Trophoblast cell (in vitro differentiated cells and primary cell): ENCODE data around the gene TUT7.

ENCODE experiments used
- DNase-seq, 2 donors: peaks; one replicate each; pipeline ENCODE4 v3.0.0-alpha.2; 2016
- H2AFZ ChIP-seq: 2 replicates; pipeline ENCODE4 v1.6.1; 2013; ENCODE audit warnings: low read length, moderate library complexity, mild to moderate bottlenecking; ENCODE audit not compliant: insufficient read depth, poor library complexity
- H2AK5ac ChIP-seq: 2 replicates; pipeline ENCODE4 v1.6.1; 2013; ENCODE audit warnings: mild to moderate bottlenecking, low read length
- H2BK120ac ChIP-seq: 2 replicates; pipeline ENCODE4 v1.6.1; 2013; ENCODE audit warnings: low read length, mild to moderate bottlenecking, moderate library complexity; ENCODE audit not compliant: insufficient read depth, poor library complexity
- H2BK12ac ChIP-seq: 2 replicates; pipeline ENCODE4 v1.6.1; 2013; ENCODE audit warnings: mild to moderate bottlenecking, low read length, moderate library complexity
- H2BK5ac ChIP-seq: 2 replicates; pipeline ENCODE4 v1.6.1; 2013; ENCODE audit warnings: low read length, low read depth, moderate library complexity, mild to moderate bottlenecking; ENCODE audit not compliant: poor library complexity
- H3K14ac ChIP-seq: 2 replicates; pipeline ENCODE4 v1.6.1; 2013; ENCODE audit warnings: mild to moderate bottlenecking, low read length
- H3K18ac ChIP-seq: 2 replicates; pipeline ENCODE4 v1.6.1; 2013; ENCODE audit warnings: mild to moderate bottlenecking, low read length
- H3K23ac ChIP-seq: 2 replicates; pipeline ENCODE4 v1.6.1; 2013; ENCODE audit warnings: low read length
- H3K27ac ChIP-seq: 2 replicates; pipeline ENCODE4 v1.5.1; 2013; ENCODE audit warnings: low read depth, mild to moderate bottlenecking, inconsistent platforms, low read length, moderate library complexity
- H3K27me3 ChIP-seq: 2 replicates; pipeline ENCODE4 v1.6.1; 2013; ENCODE audit warnings: inconsistent platforms, mild to moderate bottlenecking, low read length, moderate library complexity; ENCODE audit not compliant: insufficient read depth
- H3K36me3 ChIP-seq, 2 experiments: 1 replicate in 1 of 2; 2 replicates in 1 of 2; pipeline ENCODE4 v1.6.1; 2013; ENCODE audit warnings: low read length in 2 of 2, mild to moderate bottlenecking in 2 of 2, moderate library complexity in 1 of 2; ENCODE audit not compliant: insufficient read depth in 2 of 2, control insufficient read depth in 1 of 2
- H3K4ac ChIP-seq: 2 replicates; pipeline ENCODE4 v1.6.1; 2013; ENCODE audit warnings: low read depth, mild to moderate bottlenecking, low read length, moderate library complexity
- H3K4me1 ChIP-seq, 2 experiments: 1 replicate in 1 of 2; 2 replicates in 1 of 2; pipeline ENCODE4 v1.6.1; 2013; ENCODE audit warnings: low read length in 2 of 2, mild to moderate bottlenecking in 2 of 2, moderate library complexity in 1 of 2; ENCODE audit not compliant: insufficient read depth in 2 of 2, control insufficient read depth in 1 of 2
- H3K4me2 ChIP-seq: 2 replicates; pipeline ENCODE4 v1.6.1; 2013; ENCODE audit warnings: inconsistent platforms, mild to moderate bottlenecking, low read length, moderate library complexity
- H3K4me3 ChIP-seq: 2 replicates; pipeline ENCODE4 v1.5.1; 2013; ENCODE audit warnings: mild to moderate bottlenecking, low read depth, low read length, inconsistent platforms
- H3K79me1 ChIP-seq: one replicate; pipeline ENCODE4 v1.6.1; 2013; ENCODE audit warnings: low read length
- H3K79me2 ChIP-seq: 2 replicates; pipeline ENCODE4 v1.6.1; 2013; ENCODE audit warnings: low read length, mild to moderate bottlenecking; ENCODE audit not compliant: control insufficient read depth, insufficient read depth, poor library complexity
- H3K9ac ChIP-seq: 2 replicates; pipeline ENCODE4 v1.6.1; 2013; ENCODE audit warnings: mild to moderate bottlenecking, low read length
- H3K9me3 ChIP-seq: 2 replicates; pipeline ENCODE4 v1.6.1; 2013; ENCODE audit warnings: low read depth, mild to moderate bottlenecking, control low read depth, inconsistent platforms, low read length; ENCODE audit not compliant: insufficient read depth
- H4K12ac ChIP-seq: 2 replicates; pipeline ENCODE4 v1.6.1; 2013; ENCODE audit warnings: low read depth, mild to moderate bottlenecking, low read length, moderate library complexity
- H4K8ac ChIP-seq: 2 replicates; pipeline ENCODE4 v1.6.1; 2013; ENCODE audit warnings: low read depth, mild to moderate bottlenecking, low read length, moderate library complexity
- H4K91ac ChIP-seq: one replicate; pipeline ENCODE4 v1.6.1; 2013; ENCODE audit warnings: low read depth, mild to moderate bottlenecking, low read length, moderate library complexity
- WGBS: extraction: QIAGEN DNeasy Blood & Tissue Kit; methylation state at CpG from one replicate; pipeline ENCODE4 v1.1.7; 2013; ENCODE audit warnings: missing lambda C conversion rate; ENCODE audit not compliant: insufficient read length, insufficient coverage; ENCODE audit errors: extremely low coverage; 5-methylcytosine and 5-hydroxymethylcytosine counted together

The TUT7 gene

GRCh38 chr9:86324901-86325300 lies 29.3 kb downstream of the TUT7 start:
- no peak overlapping the region for H3K14ac ChIP-seq
- H3K9ac ChIP-seq, result no peak overlapping the region
- no peak overlapping the region for H3K4me2 ChIP-seq
- H2BK120ac ChIP-seq, result no peak overlapping the region
- WGBS, result no CpG with 5 or more reads among the region's 1 CpG
- H3K4ac ChIP-seq, result no peak overlapping the region
- no peaks in the 10 kb centered on the region for H3K79me2 ChIP-seq
- DNase-seq, result no peak
- no peak overlapping the region for H3K23ac ChIP-seq
- no peak overlapping the region for H4K91ac ChIP-seq
- no peak overlapping the region for H3K27ac ChIP-seq
- H3K4me1 ChIP-seq, result no peaks in the 10 kb centered on the region
- H3K79me1 ChIP-seq, result no peaks in the 10 kb centered on the region
- H2BK5ac ChIP-seq, result no peak overlapping the region
- no peak overlapping the region for H2AFZ ChIP-seq
- H4K8ac ChIP-seq, result no peak overlapping the region
- no peak overlapping the region for H4K12ac ChIP-seq
- no peaks in the 10 kb centered on the region for H3K27me3 ChIP-seq
- peaks cover 19 to 35% of the 10 kb centered on the region in 2 experiments for H3K36me3 ChIP-seq
- H3K4me3 ChIP-seq, result no peak overlapping the region
- no peaks in the 10 kb centered on the region for H3K9me3 ChIP-seq
- H3K18ac ChIP-seq, result no peak overlapping the region
- no peak overlapping the region for H2BK12ac ChIP-seq
- no peak overlapping the region for H2AK5ac ChIP-seq

GRCh38 chr9:86324308-86324707 lies 29.9 kb downstream of the TUT7 start:
- Histone ChIP-seq H2AK5ac (no peak overlapping the region), H3K79me2 (no peaks in the 10 kb centered on the region), H3K27me3 (no peaks in the 10 kb centered on the region), H4K8ac (no peak overlapping the region), H4K12ac (no peak overlapping the region), H3K23ac (no peak overlapping the region), H3K4me2 (no peak overlapping the region), H3K4ac (no peak overlapping the region), H3K4me3 (no peak overlapping the region), H3K18ac (no peak overlapping the region), H2BK120ac (no peak overlapping the region), H3K79me1 (no peaks in the 10 kb centered on the region), H3K27ac (no peak overlapping the region), H3K4me1 (no peaks in the 10 kb centered on the region), H3K9ac (no peak overlapping the region), H3K14ac (no peak overlapping the region), H3K9me3 (no peaks in the 10 kb centered on the region), H2BK5ac (no peak overlapping the region), H3K36me3 (peaks cover 19 to 36% of the 10 kb centered on the region in 2 experiments), H2BK12ac (no peak overlapping the region), H4K91ac (no peak overlapping the region), H2AFZ (no peak overlapping the region)
- WGBS, result no CpG with 5 or more reads among the region's 2 CpGs
- no peak for DNase-seq

- Histone ChIP-seq H2BK120ac (no peak overlapping the region), H2AK5ac (no peak overlapping the region), H3K36me3 (peaks cover 16 to 42% of the 10 kb centered on the region in 2 experiments), H3K18ac (no peak overlapping the region), H3K4me2 (no peak overlapping the region), H3K23ac (no peak overlapping the region), H4K91ac (no peak overlapping the region), H3K14ac (no peak overlapping the region), H2BK5ac (no peak overlapping the region), H3K27me3 (no peaks in the 10 kb centered on the region), H3K4me3 (no peak overlapping the region), H4K8ac (no peak overlapping the region), H3K9me3 (no peaks in the 10 kb centered on the region), H4K12ac (no peak overlapping the region), H3K4ac (no peak overlapping the region), H2BK12ac (no peak overlapping the region), H3K4me1 (no peaks in the 10 kb centered on the region), H3K9ac (no peak overlapping the region), H2AFZ (no peak overlapping the region), H3K79me2 (no peaks in the 10 kb centered on the region), H3K27ac (no peak overlapping the region), H3K79me1 (no peaks in the 10 kb centered on the region)
- DNase-seq, result no peak
- WGBS, result no CpG with 5 or more reads among the region's 8 CpGs
Measured at GRCh38 chr9:86322973-86323644, 31.1 kb downstream of the TUT7 start.

- H2BK12ac ChIP-seq, result no peak overlapping the region
- peak; percentile 75 to 80 for DNase-seq
- no peak overlapping the region for H4K91ac ChIP-seq
- no peak overlapping the region for H3K23ac ChIP-seq
- no peak overlapping the region for H3K9ac ChIP-seq
- H4K8ac ChIP-seq, result no peak overlapping the region
- H3K79me1 ChIP-seq, result no peaks in the 10 kb centered on the region
- no peaks in the 10 kb centered on the region for H3K79me2 ChIP-seq
- H3K27me3 ChIP-seq, result no peaks in the 10 kb centered on the region
- no peak overlapping the region for H2AFZ ChIP-seq
- peaks cover 14 to 39% of the 10 kb centered on the region in 2 experiments for H3K36me3 ChIP-seq
- no peaks in the 10 kb centered on the region for H3K4me1 ChIP-seq
- H4K12ac ChIP-seq, result no peak overlapping the region
- no peak overlapping the region for H3K18ac ChIP-seq
- no peak overlapping the region for H2AK5ac ChIP-seq
- no peak overlapping the region for H3K27ac ChIP-seq
- H3K4me3 ChIP-seq, result no peak overlapping the region
- no CpG with 5 or more reads among the region's 5 CpGs for WGBS
- no peak overlapping the region for H3K4me2 ChIP-seq
- no peak overlapping the region for H3K4ac ChIP-seq
- no peak overlapping the region for H3K14ac ChIP-seq
- H3K9me3 ChIP-seq, result no peaks in the 10 kb centered on the region
- no peak overlapping the region for H2BK120ac ChIP-seq
- H2BK5ac ChIP-seq, result no peak overlapping the region
Measured at GRCh38 chr9:86321373-86321772, 32.8 kb downstream of the TUT7 start.
